Retina (tissue), 1 donor: ENCODE data around the gene CDC26.
"Not testable (repeated sequence)": the region's sequence is repeated elsewhere in the genome, so short reads cannot be mapped to it uniquely, and the experiment has no call there.

Experiments used
- DNase-seq: peaks from one replicate; pipeline ENCODE4 v3.0.0-alpha.2; 2016

CDC26 gene

DNA sequence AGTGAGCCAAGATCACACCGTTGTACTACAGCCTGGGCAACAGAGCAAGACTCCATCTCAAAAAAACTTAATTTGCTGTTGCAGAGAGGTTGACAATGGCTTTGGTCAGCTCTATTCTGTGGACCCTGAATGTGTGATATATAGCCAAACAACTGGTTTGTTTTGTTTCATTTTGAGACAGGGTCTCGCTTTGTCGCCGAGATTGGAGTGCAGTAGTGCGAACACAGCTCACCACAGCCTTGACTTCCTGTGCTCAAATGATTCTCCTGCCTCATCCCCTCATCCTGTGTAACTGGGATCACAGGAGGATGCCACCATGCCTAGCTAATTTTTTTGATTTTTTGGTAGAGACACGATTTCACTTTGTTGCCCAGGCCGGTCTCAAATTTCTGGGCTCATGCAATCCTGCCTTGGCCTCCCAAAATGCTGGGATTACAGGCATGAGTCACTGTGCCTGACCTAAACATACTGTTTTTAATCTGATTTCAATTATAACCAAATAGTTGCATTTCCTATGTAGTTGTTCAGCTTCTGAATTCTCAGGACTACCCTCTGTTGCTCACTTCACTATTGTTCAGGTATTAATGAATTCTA, 18.0 kb upstream of the CDC26 start:
- no peak for DNase-seq

DNA sequence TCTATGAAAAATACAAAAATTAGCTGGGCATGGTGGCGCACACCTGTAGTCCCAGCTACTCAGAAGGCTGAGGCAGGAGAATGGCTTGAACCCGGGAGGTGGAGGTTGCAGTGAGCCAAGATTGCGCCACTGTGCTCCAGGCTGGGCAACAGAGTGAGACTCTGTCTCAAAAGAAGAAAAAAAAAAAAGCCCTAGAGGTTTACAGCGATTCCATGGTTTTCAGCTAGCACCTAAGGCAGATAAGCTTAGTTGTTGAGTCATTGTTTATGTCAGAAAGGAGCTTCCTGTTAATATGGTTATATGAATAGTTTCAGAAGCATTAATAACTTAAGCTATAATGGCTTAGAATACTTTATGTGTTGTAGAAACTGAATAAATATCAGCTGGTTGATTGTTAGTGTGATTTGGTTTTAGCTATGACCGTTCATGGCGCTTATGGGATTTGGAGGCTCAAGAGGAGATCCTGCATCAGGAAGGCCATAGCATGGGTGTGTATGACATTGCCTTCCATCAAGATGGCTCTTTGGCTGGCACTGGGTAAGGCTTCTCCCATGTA, 14.8 kb upstream of the CDC26 start:
- no peak for DNase-seq

DNA sequence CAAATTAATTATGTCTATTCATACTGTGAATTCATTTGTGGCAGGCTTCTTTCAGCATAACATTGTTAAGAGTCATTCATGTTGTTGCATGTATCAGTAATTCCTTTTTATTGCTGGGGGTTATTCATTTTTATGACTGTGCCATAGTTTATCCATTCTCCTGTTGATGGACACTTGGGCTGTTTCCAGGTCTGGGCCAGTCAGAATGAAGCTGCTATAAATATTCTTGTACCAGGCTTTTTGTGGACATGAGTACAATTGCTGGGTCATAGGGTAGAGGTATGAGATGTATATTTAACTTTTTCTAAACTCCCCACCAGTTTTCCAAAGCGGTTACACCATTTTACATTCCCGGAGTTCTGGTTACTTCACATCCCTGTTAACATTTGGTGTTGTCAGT, 13.7 kb upstream of the CDC26 start:
- no peak for DNase-seq

DNA sequence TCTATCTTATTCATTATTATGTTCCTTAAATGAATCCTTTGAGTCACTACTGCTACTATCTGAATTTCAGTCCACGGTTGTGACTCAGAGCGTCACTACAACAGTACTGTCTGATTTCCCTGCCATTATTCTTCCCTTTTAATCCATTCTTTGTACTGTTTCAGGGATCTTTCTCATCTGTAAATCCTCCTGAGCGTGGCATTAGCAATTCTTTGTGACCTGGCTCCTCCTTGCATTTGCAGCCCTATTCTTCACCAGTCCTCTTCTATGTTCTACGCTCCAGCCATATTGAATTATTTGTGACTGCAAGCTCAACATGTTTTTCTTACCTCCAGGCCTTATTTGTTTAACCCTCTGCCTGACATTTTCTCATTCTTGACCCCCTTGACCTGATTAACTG, 6.0 kb upstream of the CDC26 start:
- no peak for DNase-seq

DNA sequence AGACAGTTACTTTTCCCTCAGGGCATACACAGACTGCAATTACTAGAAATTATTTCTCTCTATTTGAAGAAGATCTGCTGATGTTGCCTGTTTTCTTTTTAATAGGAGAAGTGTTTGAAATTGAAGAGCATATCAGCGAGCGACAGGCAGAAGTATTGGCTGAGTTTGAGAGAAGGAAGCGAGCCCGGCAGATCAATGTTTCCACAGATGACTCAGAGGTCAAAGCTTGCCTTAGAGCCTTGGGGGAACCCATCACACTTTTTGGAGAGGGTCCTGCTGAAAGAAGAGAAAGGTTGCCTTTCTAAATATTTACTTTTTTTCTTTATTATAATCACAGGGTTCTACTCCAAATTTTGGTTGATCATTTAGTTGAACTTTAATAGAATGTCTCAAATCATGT, 3.5 kb upstream of the CDC26 start:
- DNase-seq, result no peak

DNA sequence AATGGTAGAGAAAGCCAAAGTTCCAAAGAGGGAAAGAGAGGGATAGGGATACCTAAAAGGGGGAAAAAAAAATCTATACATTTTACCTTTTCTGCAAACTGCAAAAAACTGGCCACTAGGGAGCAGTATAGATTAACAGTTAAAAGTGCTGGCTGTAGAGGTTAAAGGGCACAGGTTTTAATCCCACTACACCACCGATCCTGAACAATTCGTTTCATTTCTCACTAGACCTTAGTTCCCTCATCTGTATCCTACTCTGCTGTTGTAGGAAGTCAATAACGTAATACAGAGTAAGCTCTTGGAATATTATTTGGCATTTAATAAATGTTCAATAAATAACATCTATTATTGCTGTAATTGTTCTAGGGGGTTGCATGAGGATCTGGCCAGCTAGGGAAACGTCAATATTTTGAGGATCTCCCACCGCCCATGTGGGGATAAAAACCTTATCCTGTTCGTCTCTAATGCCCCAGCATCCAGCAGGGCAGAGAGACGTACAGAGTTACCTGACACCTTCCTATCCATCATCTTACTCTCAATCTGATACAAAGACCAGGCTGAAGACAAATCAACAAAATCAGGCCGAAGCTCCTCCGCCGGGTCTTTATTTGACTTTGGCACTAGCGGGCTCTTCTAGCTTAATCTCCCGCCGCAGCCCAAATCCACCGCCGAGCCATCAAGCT, 757 bp downstream of the CDC26 start:
- DNase-seq, result peak; percentile 69

DNA sequence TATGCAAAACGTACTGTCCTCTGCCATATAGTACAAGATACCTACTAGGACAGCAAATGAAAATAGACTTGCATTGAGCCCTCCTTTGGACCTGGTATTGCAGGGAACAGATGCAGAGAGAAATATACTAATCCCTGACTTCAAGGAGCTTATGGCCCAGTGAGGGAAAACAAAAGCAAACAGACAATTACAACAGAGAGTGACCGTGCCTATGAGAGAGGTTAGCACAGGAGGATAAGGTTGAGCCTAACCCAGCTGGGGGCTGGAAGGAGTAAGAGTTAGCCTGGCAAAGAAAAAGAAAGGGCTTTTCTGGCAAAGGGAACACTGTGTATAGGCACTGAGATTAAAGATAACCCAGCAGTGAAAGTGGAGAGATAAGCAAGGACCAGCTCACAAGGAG, 5.5 kb downstream of the CDC26 start:
- DNase-seq, result no peak

DNA sequence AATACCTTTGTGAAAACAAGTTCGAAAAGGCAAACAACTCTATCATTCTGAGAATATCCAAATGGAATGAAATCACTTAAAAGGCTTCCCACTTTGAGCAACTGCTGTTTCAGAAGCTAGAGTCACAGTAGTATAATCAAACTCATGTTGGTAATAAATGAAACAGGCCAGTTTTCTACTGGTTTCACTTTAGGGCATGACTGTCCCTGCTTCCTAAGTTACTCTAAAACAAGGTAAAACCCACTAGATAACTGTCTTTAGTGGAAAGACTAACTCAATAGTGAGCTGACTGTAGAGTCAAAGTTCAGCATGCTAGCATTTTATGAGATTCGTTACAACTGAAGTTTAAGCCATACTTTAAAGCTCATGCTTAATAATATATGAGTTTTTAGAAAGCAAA, 6.0 kb downstream of the CDC26 start:
- no peak for DNase-seq

DNA sequence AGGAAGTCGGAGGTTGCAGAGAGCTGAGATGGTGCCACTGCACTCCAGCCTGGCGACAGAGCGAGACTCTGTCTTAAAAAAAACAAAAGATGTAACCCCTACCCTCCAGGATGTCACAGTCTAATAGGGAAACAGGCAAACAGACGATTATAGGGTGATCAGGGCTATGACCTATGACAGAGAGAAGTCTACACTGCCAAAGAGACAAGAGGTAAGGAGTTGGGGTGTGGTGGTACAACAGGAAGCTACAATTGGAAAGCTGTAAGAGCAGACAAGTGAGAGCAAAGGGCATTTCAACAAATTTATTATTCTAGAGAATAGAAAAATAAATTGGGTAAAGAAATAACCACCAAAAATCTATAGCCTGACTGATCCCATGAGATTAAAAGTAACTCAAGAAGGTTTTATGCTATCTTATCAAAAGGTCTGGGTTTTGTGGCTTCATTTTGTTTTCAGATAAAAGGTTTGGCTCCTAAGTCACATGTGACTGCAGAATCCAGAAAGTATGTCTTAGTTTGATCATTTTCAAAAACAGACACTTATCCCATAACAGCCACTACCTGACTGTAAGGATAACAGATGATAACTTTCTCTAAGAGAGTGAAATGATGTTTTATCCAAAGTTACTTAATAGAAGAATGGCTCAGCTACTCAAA, 7.3 kb downstream of the CDC26 start:
- DNase-seq, result no peak

DNA sequence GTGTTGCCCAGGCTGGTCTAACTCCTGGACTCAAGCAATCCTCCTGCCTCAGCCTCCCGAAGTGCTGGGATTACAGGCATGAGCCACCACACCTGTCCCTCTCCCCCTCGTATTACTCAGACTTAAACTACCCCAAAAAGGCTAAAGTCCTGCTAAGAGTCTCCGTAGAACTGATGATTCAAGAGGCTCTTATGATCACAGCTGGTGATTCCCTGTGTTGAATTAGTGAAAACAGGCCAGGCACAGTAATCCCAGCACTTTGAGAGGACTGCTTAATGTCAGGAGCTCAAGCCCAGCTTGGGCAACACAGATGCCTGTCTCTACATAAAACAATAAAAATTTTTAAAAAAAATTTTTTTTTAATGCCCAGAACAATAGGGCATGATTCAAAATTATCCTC, 9.2 kb downstream of the CDC26 start:
- DNase-seq, result no peak

DNA sequence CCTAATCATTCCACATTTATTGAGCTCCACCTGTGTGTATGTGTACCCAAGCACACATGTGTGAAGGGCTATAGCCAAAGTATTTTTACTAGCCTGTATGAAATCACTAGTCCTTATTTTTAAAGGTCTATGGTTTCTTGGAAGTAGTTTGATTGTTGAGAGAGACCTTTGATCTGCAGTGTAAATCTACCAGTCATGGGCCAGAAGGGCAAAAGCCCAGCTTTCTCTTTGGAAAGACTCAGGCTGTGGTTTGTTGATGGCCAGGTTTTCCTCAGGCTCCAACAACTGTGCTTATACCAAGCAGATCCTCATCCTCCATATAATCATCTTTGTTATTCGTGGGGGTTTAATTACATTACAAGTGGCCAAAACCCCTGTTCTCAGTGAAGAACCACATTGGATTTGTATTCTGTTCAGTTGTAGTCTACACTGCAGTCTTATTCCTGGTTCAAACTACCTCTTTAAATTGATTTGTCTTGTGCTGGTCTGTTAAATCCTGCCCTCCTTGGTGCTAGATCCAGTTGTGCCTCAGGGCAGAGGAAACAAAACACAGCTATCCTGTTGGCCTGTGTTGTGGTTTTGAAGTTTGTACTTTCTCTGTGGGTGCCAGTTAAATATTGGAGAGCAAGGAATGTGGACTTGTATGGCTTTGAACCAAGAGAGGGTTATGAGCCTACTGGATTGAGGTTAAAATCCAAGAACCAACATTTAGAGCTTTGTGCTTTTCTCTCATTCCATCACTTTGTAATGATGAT, 13.3 kb downstream of the CDC26 start:
- DNase-seq, result no peak

DNA sequence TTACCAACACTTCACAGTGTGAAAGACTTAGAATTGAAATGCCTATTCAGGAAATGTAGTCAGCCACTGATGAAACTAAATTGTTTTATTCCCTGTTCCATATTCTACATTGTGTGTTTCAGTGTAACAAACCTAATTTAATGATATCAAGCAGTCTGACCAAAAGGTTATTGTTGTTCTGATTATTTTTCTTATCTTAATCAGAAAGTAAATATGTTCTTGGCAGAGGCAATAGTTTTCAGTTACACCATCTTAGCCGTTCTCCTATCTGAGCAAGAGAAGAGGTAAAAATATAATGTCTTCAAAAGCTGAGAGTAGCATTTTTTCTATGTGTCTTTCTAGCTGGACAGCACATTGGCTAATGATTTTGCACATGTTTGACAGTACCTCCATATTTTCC, 17.1 kb downstream of the CDC26 start:
- DNase-seq, result no peak

DNA sequence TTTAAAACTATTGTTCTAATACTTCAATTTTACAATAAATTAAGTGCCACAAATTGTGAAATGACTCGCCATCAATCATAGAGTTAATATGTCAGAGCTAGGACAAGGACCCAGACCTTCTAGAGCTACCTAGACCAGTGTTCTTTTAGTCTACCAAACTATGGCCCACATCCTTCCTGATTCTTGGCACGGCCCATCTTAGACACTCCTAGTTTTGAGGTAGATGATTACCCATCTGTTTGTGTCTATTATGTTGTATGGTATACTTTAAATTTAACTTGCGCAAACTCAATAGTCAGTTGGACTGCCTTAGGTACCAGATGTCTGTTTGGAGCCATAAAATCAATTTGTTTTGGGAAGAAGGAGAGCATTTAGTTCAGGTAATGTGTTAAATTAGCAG, 17.5 kb downstream of the CDC26 start:
- DNase-seq, result no peak

DNA sequence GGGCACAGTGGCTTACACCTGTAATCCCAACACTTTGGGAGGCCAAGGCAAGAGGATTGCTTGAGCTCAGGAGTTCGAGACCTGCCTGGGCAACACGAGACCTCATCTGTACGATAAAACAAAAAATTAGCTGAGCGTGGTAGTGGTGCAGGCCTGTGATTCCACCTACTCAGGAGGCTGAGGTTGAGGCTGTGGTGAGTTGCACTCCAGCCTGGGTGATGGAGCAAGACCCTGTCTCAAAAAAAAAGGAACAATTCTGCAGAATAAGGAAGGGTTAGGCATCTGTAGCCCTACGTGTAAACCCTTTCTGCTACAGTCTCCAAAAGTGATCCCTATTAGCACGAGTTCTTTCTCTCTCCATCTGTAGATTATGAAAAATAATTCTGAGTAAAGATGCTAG, 19.9 kb downstream of the CDC26 start:
- DNase-seq, result no peak

DNA sequence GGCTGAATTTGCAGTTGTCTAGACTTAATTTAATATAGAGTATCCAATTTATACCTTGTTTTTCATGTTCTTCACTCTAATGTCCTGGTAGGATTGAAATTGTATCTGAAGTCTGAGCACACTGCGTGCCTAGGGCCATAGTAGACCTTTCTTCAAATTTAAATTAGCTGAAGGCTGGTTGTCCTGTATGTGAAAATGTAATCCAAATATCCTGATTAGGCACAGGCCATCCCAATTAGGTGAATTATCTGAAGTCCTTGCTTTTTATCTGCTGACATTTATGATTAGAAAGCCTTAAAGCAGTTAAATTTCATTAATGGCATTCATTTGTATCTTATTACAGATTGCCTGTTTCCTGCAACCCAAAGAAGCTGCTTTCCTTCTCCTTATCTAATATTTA, 20.4 kb downstream of the CDC26 start:
- no peak for DNase-seq

DNA sequence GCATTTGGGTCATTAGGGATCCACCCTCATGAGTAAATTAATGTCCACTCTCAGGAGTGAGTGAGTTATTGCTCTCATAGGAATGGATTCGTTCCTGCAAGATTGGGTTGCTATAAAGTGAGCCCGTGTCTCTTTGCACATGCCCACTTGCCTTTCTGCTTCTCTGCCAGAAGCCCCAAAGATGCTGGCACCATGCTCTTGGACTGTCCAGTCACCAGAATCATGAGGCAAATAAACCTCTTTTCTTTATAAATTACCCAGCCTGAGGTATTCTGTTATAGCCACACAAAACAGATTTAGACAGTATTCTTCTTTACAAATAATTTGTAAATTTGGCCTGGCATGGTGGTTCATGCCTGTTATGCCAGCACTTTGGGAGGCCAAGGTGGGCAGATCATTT, 24.6 kb downstream of the CDC26 start:
- no peak for DNase-seq

DNA sequence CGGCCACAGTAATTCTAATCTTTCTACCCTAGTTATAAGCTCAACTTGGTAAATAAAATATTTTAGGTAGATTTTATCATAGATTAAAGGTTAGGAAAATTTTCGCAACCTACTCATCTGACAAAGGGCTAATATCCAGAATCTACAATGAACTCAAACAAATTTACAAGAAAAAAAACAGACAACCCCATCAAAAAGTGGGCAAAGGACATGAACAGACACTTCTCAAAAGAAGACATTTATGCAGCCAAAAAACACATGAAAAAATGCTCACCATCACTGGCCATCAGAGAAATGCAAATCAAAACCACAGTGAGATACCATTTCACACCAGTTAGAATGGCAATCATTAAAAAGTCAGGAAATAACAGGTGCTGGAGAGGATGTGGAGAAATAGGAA, 25.7 kb downstream of the CDC26 start:
- DNase-seq, result not testable (repeated sequence)

DNA sequence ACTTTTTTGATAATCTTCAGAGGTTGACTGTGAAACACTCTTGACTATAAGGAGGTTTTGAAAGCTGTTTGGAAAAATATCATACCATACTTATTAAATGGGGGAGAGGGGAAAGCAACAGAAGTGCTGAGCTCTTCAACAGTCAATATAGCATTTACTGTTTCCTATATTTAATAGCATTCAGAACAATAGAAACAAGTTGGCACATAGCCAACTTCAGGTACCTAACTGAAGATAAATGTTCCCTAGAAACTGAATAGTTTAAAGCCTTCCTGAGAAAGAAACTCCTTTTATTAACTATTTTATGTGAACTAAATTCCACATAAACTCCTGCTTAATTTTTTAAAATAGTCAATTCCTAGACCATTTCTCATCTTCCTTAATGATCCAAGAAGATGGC, 27.7 kb downstream of the CDC26 start:
- DNase-seq, result no peak

DNA sequence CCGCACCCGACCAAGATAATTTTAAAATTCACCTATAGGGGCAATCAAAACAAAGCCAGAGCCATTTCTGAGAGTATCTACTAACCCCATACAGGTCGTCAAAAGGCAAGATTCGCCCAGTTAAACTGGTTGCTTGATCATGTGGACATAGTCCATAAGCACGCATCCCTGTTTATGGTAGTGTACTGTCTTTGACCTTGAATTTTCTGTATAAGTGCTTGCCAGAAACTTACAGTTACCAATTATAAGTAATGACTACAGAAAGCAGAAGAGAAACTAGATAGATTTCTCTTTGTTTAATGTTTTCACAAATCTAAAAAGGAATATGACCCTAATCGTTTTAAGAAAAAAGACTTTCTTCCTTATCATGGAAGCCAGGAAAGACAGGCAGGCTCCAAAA, 28.4 kb downstream of the CDC26 start:
- no peak for DNase-seq

DNA sequence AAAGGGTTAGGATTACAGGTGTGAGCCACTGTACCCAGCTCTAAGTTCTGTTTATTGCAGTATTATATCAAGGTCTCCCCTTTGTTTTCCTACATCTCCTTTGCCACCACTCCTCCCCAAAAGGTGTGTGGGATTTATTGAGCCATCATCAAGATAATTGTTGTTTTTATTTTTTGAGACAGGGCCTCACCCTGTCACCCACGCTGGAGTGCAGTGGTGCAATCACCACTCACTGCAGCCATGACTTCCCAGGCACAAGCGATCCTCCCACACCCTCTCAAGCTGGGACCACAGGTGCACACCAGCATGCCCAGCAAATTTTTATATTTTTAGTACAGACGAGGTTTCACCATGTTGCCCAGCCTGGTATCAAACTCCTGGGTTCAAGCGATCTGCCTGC, 29.5 kb downstream of the CDC26 start:
- no peak for DNase-seq

DNA sequence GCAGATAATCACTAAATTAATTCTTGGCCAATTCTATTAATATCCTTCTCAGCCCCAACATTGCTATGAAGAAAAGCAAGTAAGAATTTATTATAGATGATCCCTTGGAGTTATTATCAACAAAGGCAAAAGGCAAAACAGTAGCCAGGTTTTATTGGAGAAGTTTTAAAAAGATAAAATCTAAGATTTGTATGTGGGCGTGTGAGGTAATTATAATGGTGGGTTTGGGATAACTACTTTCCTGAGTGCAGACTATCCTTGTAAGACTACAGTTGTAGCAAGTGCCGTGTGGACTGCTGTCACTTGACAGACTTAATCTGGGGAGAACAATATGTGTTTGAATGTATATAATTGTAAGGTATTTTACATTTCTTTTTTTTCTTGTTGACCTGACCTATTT, 30.8 kb downstream of the CDC26 start:
- DNase-seq, result no peak

DNA sequence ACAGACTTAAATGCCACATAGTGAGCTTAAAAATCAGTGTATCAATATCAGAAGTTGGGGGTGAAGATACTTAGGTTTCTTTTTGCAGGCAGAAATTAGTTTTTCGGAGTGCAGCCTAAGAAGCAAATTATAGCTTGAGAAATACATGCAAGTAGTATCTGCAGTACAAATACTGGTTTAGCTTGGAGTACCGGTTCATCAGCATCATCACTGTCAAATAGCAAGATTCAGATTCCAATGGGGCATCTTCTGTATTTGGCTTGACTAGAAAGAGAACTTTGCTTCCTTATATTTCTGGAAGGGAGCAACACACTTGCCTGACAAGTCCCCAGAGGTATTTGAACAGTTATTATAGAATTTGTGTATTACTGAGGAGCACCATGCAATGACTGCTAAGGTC, 34.2 kb downstream of the CDC26 start:
- no peak for DNase-seq

DNA sequence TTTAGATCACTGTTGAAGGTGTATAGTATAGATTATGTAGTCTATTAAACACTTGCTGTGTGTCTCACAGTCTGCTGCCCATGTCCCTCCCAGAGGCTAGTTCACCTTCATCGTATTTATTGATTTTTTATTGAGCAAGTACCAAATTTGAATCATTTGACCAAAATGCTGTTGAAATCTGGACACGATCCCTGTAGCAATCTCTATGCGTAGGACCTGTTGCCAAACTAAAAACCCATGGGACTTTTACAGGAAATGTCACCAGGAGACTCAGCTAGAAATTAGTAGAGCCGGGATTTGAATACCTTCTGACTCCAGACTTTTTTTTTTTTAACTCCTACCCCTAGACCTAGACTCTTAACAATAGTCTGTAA, 36.5 kb downstream of the CDC26 start:
- DNase-seq, result no peak
